CD4-positive, alpha-beta T cell treated with Interleukin-17A for 1 hour (primary cell): Measurements from ENCODE around the gene OTULINL.
A peak's percentile ranks its signal among the peaks of the same experiment; 100 is the strongest.

Source experiments
- DNase-seq: peaks from one replicate; pipeline ENCODE4 v3.0.0-alpha.2; 2020

Gene OTULINL

DNA sequence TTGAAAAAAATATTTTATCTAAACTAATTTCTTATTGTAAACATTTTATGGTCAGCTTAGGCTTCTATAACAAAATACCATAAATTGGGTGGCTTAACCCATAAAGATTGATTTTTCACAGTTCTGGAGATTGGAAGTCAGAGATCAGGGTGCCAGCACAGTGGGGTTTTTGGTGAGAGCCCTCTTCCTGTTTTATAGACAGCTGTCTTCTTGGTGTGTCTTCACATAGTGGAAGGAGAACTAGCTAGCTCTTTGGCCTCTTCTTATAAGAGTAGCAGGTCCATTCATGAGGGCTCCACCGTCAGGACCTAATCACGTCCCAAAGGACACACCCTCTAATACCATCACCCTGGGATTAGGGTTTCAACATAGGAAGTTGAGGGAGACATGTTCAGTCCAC lies 26.6 kb downstream of the OTULINL start:
- DNase-seq: no peak

DNA sequence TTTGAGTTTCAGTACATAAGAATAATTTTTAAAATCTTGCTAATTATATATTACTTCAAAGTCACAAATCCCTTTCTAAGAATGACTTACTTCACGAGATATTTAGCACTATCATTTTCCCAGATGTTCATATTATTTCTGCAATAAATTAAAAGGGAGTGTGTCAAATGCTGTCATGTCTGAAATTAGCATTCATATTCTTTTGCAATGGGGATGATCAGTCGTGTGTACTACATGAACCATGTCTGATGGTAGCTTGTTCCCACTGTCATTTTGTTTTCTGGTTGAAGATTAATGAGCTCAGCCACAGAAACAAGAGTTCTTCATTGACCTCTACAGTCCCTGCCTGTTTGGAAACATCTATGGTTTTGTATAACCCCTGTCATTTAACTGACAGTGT lies 30.1 kb downstream of the OTULINL start:
- DNase-seq: no peak

DNA sequence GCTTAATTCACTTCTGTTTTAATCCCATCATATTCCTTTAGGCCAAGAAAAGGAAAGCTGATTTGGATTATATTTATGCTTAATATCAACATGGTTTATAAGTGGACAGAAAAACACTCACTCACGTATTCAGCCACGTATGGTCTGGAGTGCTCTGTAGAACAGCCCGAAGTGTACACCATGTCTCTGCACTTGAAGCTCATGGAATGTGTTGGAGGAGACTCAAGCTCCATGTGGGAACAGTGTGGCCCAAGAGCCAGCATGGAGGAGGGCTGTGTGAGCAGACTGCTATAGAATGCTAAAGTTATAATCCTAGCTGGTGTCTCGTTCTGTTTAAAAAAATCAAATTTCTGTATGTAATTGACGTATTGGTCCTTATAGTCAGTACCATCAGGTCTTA lies 32.9 kb downstream of the OTULINL start:
- DNase-seq: no peak

DNA sequence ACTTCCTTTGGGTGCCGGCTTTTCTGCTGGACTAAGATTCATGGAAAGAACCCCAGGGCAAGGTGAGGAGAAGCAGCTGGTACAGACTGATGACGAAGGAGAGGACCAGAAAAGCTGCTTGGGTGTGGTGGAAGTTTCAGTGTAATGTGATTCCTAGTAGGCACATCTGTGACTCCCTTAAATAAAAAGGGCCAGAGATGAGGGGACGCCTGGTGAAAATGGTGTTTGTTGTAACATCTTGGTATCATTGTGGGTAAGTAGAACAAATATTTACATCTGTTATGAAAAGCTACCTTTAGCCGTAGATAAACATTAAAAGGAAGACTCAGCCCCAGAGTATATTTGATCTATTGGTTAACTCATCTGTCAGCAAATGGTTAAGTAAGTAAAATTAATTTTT lies 33.8 kb downstream of the OTULINL start:
- DNase-seq: no peak

DNA sequence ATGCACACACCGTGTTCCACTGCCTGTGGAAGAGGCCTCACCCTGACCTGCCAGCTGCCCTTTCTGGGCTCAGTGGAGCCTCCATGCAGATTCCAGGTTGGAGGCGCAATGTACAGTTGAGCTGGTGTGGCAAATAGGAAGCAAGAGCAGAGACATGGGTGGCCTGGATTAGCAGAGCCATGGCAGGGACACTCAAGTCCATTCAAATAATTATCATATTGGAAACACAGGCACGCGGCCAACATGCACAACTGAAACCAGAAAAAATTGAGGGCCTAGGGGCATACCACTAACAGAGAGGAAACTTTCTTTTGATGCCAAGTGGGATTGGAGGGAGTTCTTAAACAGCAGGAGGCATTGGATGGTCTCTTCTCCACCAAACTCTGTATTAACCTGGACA lies 35.8 kb downstream of the OTULINL start:
- no peak for DNase-seq

DNA sequence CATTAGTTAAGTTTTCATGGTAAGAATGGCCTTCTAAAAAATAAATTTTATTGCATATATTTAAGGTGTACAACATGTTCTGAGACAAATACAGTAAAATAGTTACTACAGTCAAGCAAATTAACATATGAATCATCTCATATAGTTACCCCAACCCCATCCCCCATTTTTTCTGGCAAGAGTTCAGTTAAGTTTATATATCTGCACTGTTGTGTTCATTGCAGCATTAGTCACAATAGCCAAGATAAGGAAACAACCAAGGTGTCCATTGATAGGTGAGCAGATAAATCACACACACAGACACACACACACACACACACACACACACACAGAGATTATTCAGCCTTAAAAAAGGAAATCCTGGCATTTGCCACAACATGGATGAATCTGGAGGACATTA lies 45.7 kb downstream of the OTULINL start:
- no peak for DNase-seq

DNA sequence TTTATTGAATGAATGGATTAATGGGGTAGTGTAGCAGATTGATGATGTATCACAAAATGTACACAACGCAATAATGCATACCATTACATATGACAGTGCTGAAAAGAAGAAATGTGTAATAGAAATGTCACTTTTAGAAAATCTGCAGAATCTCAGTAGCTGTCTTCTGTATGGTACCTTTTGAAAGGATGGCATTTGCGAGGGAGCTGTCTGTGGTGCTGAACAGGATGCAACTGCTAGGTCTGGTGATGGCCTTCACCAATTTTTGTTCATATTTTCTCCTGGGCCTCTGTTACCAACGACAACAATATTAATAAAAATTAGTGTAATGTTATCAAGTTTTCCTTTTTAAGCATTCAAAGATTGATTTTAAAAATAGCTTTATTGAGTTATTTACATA lies 46.8 kb downstream of the OTULINL start:
- peak; percentile 53 for DNase-seq

DNA sequence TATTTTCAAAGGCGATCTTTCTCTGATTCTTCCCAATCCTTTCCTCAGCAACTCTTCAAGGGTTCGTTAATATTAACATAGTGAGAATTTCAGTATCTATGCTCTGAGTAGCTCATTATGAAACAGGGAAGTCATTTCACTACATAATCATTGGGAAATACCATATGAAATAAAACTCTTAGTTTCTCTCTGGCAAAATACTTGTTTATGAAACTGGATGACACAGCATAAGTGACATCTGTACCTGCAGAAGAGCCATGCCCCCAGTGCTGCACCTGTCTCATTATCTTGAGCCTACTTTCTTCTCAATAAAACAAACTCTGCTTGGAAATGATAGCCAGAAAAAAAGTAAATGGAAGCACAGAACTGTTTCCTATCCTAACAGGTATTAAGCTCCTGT lies 49.1 kb downstream of the OTULINL start:
- no peak for DNase-seq

DNA sequence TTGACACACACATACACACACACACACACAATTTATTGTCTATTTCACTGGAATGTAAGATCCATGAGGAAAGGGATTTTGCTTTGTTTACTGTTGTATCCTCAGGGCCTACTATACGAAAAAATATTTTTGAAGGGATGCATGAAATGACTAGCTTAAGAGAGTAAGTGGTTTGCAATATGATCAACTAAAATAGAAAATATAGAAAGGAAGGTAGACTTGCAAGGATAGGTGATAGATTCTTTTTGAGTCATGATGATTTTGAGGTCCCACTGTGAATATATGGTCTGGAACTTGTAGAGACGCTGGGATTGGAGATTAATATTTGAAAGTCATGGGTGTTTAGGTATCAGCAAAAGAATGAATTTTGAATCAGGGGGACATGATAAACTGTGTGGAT lies 54.1 kb downstream of the OTULINL start:
- no peak for DNase-seq

DNA sequence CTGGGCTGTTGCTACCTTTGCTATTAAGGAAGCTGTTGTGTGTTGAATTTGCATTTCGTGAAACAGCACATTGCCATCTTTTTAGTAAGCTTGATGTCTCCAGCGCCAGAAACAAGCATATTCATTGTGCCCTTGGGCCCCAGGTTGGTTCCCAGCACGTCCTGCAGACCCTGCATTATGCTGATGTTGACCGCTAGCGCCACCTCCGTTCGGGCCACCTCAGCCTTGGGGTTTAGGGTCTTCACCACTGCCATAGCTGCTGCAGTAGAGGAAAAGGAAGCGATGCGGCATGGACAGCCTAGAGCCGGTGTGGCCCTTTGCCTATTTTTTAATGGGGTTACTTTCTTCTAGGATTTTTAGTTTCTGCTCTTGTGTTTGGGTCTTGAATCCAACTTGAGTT lies 59.2 kb downstream of the OTULINL start:
- no peak for DNase-seq

DNA sequence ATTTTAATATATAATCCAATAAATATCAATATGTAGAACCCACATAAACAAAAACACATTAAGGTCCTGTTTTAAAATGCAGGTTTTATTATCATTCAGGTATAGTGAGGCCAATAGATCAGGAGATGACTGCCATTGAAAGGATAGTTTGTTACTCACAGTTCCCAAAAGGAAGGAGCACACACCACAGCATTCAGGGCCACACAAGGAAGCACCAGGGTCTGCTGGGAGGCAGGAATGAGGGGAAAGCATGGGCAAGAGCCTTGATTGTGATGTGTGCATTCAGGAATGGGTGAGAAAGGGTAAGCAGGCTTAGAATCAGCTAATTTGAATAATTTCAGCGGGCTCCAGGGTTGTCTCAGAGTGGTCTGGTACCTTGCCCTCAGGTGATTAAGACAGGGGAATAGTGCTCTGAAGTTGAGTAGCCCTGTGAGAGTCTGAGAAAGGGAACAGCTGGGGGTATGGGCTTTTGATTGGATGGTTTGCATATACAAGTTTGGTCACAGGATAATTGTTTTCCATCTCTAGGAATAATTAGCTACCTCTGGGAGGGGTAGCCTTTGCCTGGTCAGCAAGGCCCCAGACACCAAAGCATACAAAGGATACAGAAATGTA lies 63.1 kb downstream of the OTULINL start:
- DNase-seq: no peak

DNA sequence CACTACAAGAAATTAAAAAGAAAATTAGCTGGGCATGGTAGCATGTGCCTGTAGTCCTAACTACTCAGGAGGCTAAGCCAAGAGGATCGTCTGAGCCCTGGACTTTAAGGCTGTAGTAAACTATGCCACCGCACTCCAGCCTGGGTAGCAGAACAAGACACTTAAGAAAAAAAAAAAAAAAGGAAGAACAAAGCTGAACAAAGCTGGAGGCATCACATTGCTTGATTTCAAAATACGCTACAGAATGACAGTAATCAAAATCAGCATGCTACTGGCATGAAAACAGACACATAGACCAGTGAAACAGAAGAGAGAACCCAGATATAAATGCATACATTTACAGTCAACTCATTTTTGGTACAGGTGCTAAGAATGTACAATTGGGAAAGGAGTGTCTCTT lies 68.5 kb downstream of the OTULINL start:
- DNase-seq: no peak

DNA sequence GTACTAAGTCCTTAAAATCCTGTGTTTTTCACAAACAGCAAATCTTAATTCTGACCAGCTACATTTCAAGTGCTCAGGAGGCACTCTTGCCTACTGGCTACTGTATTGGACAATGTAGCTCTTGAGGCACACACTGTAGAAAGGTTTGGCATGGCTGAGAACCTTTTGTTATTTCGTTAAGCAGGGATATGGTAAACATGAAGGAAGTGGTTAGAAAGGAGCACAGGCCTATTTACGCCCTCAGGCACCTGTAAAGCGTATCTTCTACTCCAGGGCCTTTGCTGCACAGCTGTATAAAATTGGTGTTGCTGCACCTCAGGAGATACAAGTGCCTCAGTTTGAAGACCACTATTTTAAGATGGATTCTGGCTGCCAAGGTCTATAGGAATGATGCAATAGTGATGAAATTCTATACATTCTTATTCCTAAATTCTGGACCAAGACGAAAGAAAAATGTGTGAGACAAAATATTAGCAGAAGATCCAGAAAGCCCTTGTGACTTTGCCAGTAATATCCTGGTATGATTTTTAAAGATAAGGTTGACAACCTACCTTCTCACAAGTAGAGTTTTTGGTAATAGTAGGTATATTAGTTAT lies 73.7 kb downstream of the OTULINL start:
- no peak for DNase-seq

DNA sequence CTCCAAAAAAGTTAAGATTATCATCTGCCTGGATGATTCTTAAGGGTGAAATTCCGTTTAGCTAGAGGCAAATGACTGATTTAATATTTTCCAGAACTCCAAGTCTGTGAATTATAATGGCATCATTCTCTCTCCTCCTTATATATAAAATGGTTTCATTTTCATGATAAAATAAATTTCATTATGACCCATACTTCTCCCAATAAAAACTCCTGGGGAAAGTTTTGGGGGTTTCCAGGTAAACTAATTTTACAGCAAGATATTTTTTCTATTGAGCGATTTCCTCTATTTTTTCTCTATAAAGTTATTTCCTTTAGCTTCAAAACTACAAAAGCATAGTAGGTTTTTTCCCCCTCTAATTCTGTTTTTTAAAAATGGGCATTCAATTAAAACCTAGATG lies 75.3 kb downstream of the OTULINL start:
- no peak for DNase-seq

DNA sequence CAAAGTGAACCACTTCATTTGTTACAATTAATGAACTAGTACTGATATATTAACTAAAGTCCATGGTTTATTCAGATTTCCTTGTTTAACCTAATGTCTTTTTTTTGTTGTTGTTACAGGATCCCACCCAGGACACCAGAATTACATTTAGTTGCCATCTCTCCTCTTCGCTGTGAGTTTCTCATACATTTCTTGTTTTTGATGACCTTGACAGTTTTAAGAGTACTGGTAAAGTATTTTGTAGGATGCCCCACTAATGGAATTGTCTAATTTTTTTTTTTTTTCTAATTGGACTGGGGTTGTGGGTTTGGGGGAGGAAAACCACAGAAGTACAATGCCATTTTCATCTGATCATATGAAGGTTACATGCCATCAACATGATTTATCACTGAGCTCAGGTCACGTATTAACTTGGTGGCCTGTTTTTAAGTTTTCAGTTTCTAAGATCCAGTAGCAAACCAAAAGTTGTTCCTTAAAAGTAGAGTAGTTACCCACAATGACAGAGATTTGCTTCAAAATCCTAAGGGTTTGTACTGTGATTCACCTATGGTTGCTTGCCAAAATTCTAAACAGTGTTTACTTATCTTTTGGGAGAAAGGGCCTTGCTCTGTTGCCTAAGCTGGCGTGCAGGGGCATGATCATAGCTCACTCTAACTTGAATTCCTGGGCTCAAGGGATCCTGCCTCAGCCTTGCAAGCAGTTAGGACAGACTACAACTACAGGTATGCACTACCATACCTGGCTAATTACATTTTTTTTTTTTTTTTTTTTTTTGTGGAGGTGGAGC lies 78.4 kb downstream of the OTULINL start:
- no peak for DNase-seq

DNA sequence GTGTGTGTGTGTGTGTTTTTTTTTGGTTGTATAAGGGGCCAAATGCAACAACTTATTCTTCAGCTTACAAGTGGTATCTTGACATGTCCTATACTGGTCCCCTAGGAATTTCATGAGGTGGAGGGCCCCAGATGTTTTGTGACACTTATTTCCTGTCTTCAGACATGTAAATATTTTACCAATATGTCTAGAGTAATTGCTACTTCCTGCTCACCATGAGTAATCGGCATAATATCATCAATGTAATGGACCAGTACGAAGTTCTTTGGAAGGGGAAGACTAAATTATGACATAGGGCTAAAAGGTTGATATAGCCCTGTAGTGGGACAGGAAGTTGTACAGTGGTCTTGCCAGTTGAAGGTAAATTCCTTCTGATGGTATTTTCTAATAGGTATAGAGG lies 79.2 kb downstream of the OTULINL start:
- no peak for DNase-seq
